ENCODE data around the gene GATA5. TPM values are rescaled to one million over a fixed set of nuclear protein-coding genes. Genes with fewer than 3 reads are reported as not detected.

Gene GATA5
- total RNA-seq, 1 donor from 2014 or later: not detected

GRCh38 chr20:62494537-62494936 lies 18.7 kb upstream of the GATA5 start:
- no peak for DNase-seq (ENCODE audit: low read depth)
- Histone ChIP-seq H3K27ac (ENCODE audit: low read depth, low read length) (no peak overlapping the region), H3K79me2 (ENCODE audit: insufficient read depth, low read length) (no peaks in the 10 kb centered on the region), H3K27me3 (ENCODE audit: insufficient read depth, low read length) (peaks cover 4% of the 10 kb centered on the region), H3K4me1 (ENCODE audit: insufficient read depth, low read length) (no peaks in the 10 kb centered on the region), H3K36me3 (ENCODE audit: insufficient read depth, low read length) (no peaks in the 10 kb centered on the region), H2AFZ (ENCODE audit: low read depth, low read length) (no peak overlapping the region), H4K20me1 (ENCODE audit: insufficient read depth, low read length) (no peaks in the 10 kb centered on the region), H3K4me2 (ENCODE audit: low read length) (no peak overlapping the region), H3K9ac (ENCODE audit: low read length) (no peak overlapping the region), H3K4me3 (ENCODE audit: insufficient read depth, low read depth, low read length) (no peak overlapping the region), H3K9me3 (ENCODE audit: insufficient read depth, low read depth, low read length) (no peaks in the 10 kb centered on the region)
- H3K27me3 Mint-ChIP-seq (ENCODE audit: low read depth, unreplicated experiment): peaks cover 21% of the 10 kb centered on the region
- H3K9me3 Mint-ChIP-seq (ENCODE audit: unreplicated experiment): peaks cover 7% of the 10 kb centered on the region
- H3K4me1 Mint-ChIP-seq (ENCODE audit: low read depth, unreplicated experiment): no peaks in the 10 kb centered on the region
- FAIRE-seq: no peak
- TF ChIP-seq EZH2 (IDR thresholded peaks at IDR 0.05; ENCODE audit: insufficient read depth, low read length): no peak
- H3K4me3 Mint-ChIP-seq (ENCODE audit: unreplicated experiment): no peak overlapping the region
- no peak overlapping the region for H3K27ac Mint-ChIP-seq (ENCODE audit: unreplicated experiment)
- H3K36me3 Mint-ChIP-seq (ENCODE audit: low read depth, unreplicated experiment): no peaks in the 10 kb centered on the region

- TF ChIP-seq CTCF (IDR thresholded peaks at IDR 0.05; ENCODE audit: insufficient read depth, low read depth, low read length): no peak
- no peak for TF ChIP-seq EZH2 (IDR thresholded peaks at IDR 0.05; ENCODE audit: insufficient read depth, low read length)
- H3K27me3 Mint-ChIP-seq (ENCODE audit: low read depth, unreplicated experiment): peaks cover 22% of the 10 kb centered on the region
- H3K27ac Mint-ChIP-seq (ENCODE audit: unreplicated experiment): no peak overlapping the region
- Histone ChIP-seq H4K20me1 (ENCODE audit: insufficient read depth, low read length) (no peaks in the 10 kb centered on the region), H3K27ac (ENCODE audit: low read depth, low read length) (no peak overlapping the region), H3K36me3 (ENCODE audit: insufficient read depth, low read length) (no peaks in the 10 kb centered on the region), H2AFZ (ENCODE audit: low read depth, low read length) (no peak overlapping the region), H3K4me3 (ENCODE audit: insufficient read depth, low read depth, low read length) (no peak overlapping the region), H3K4me2 (ENCODE audit: low read length) (no peak overlapping the region), H3K9ac (ENCODE audit: low read length) (no peak overlapping the region), H3K27me3 (ENCODE audit: insufficient read depth, low read length) (peaks cover 9% of the 10 kb centered on the region), H3K4me1 (ENCODE audit: insufficient read depth, low read length) (no peaks in the 10 kb centered on the region), H3K9me3 (ENCODE audit: insufficient read depth, low read depth, low read length) (no peaks in the 10 kb centered on the region), H3K79me2 (ENCODE audit: insufficient read depth, low read length) (no peaks in the 10 kb centered on the region)
- no peak overlapping the region for H3K4me3 Mint-ChIP-seq (ENCODE audit: unreplicated experiment)
- H3K9me3 Mint-ChIP-seq (ENCODE audit: unreplicated experiment): peaks cover 7% of the 10 kb centered on the region
- no peak for DNase-seq (ENCODE audit: low read depth)
- no peak for FAIRE-seq
- H3K36me3 Mint-ChIP-seq (ENCODE audit: low read depth, unreplicated experiment): no peaks in the 10 kb centered on the region
- H3K4me1 Mint-ChIP-seq (ENCODE audit: low read depth, unreplicated experiment): no peaks in the 10 kb centered on the region
Observed at GRCh38 chr20:62493886-62494285, 18.1 kb upstream of the GATA5 start.

DNA sequence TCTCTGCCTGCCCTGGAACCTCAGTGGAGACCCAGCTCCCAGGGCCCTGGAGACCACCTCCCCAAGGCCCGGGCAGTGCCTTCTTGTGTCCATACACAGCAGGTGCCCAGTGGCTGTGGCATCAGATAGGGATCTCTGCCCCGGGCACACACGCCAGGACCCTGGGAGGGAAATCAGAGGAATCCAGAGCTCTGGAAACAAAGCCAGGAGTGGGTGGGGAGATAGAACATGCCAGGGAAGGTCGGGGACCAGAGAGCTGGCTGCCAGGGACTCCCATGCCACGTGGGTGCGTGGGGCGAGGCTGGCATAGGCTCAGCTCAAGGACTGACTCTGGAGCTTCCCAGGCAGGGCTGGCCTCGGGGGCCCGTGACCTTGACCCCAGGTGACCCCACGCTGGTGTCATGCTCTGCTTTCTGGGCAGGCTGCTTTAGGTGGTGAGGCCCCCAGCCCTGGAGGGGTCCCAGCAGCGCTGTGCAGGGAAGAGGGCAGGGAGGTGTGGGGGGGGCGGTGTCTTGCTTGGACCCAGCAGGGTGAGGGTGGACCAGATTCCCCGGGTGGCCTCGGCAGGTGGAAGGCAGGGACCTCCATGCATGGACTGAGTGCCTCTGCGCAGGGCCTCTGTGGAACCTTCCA lies 17.6 kb upstream of the GATA5 start:
- Mint-ChIP-seq H3K4me1 (ENCODE audit: low read depth, unreplicated experiment) (no peaks in the 10 kb centered on the region), H3K9me3 (ENCODE audit: unreplicated experiment) (peaks cover 7% of the 10 kb centered on the region), H3K27me3 (ENCODE audit: low read depth, unreplicated experiment) (peaks cover 27% of the 10 kb centered on the region), H3K27ac (ENCODE audit: unreplicated experiment) (no peak overlapping the region), H3K36me3 (ENCODE audit: low read depth, unreplicated experiment) (no peaks in the 10 kb centered on the region), H3K4me3 (ENCODE audit: unreplicated experiment) (no peak overlapping the region)
- Histone ChIP-seq H3K36me3 (ENCODE audit: insufficient read depth, low read length) (no peaks in the 10 kb centered on the region), H3K27me3 (ENCODE audit: insufficient read depth, low read length) (peaks cover 14% of the 10 kb centered on the region), H3K4me3 (ENCODE audit: insufficient read depth, low read depth, low read length) (no peak overlapping the region), H3K9me3 (ENCODE audit: insufficient read depth, low read depth, low read length) (no peaks in the 10 kb centered on the region), H3K79me2 (ENCODE audit: insufficient read depth, low read length) (no peaks in the 10 kb centered on the region), H2AFZ (ENCODE audit: low read depth, low read length) (no peak overlapping the region), H3K27ac (ENCODE audit: low read depth, low read length) (no peak overlapping the region), H3K9ac (ENCODE audit: low read length) (no peak overlapping the region), H4K20me1 (ENCODE audit: insufficient read depth, low read length) (no peaks in the 10 kb centered on the region), H3K4me1 (ENCODE audit: insufficient read depth, low read length) (no peaks in the 10 kb centered on the region), H3K4me2 (ENCODE audit: low read length) (no peak overlapping the region)
- FAIRE-seq (no peak), DNase-seq (ENCODE audit: low read depth) (no peak)
- no peak for TF ChIP-seq EZH2 (IDR thresholded peaks at IDR 0.05; ENCODE audit: insufficient read depth, low read length)
- no peak for TF ChIP-seq CTCF (IDR thresholded peaks at IDR 0.05; ENCODE audit: insufficient read depth, low read depth, low read length)
